Measurements from ENCODE around the gene ZC3H7B. TPM values are rescaled to one million over a fixed set of nuclear protein-coding genes. Genes with fewer than 3 reads are reported as not detected.

The ZC3H7B gene
- polyA plus RNA-seq, 2 of the 4 experiments (the other 2 are of a cell fraction): 12.4 to 22.8 TPM

DNA sequence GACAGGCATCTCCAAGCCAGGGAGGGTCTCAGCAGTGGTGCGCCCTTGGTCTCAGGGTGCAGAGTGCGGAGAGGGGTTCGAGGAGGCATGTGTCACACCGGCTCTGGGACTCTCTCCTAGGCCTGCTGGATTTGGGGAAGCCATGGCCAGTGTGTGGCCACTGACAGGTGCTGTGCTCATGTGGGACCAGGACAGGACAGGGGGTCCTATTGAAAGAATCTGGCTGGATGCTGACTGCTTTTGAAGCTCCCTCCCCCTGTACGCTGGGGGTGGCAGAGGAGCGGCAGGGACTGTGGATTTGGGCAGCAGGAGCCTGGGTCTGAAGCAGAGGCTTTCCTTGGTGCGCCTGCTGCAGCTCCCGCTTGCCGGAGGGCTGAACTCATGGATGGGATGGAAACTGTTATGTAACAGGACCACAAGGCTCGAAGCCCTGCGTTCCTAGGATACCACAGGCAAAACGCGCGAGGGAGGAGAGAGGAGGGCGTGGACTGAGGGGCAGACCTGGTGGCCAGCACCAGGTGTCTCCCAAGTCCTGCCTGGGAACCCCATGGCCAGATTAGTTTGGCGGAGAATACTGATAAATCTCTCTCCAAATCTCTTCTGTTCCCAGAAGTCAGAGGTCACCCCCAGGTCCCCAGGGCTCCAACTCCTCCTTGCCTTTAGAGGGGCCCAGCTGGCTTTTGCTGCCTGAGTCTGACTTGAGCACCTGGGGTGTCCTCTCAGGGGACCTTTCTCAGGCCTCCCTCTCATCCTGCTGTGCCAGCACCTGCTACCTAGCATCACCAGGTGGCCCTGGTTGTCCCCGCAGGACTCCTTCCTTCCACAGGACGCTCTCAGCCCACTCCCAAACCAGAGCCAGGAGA lies 66.6 kb downstream of the ZC3H7B start:
- ChIA-PET CTCF (interaction anchor here (0.5 to 1.1 kb wide), 2 partner anchors 23 to 58 kb away, joined by 3 read pairs; no protein-coding TSS in a partner anchor), POLR2A (interaction anchor here (1.3 kb wide), 1 partner anchor 13 kb away, joined by 7 read pairs; the partner anchor contains the start of gene TEF)
- FAIRE-seq (no peak), DNase-seq (ENCODE audit: low read depth in 1 of 2, low spot score in 1 of 2) (no peak), ATAC-seq (peak in 1 of 2 experiments; percentile 11; a peak in 1 of 6 replicates)
- peaks cover 8% of the 10 kb centered on the region; the same call in 2 of the 3 replicates for H3K4me1 ChIP-seq
- H3K4me3 ChIP-seq: no peak overlapping the region
- peak overlapping the region; percentile 37 for H3K4me2 ChIP-seq
- 92% methylated on average over 15 of the region's 18 CpGs for WGBS (ENCODE audit: missing lambda C conversion rate)
- peak overlapping the region in 1 of 2 experiments; percentile 67; a peak in 3 of 6 replicates for H3K27ac ChIP-seq
- no peaks in the 10 kb centered on the region for H3K9me3 ChIP-seq
- no peak for TF ChIP-seq SMC3 (IDR thresholded peaks at IDR 0.05)
- TF ChIP-seq SREBF2 (IDR thresholded peaks at IDR 0.05): no peak
- no peak for TF ChIP-seq TFCP2L1 (CRISPR knock-in tag; IDR thresholded peaks at IDR 0.05)
- TF ChIP-seq ZNF302 (CRISPR knock-in tag; IDR thresholded peaks at IDR 0.05): no peak
- TF ChIP-seq EP300 (IDR thresholded peaks at IDR 0.05): no peak
- no peak for TF ChIP-seq PHF8 (IDR thresholded peaks at IDR 0.05; ENCODE audit: borderline replicate concordance, low read depth)
- no peak for TF ChIP-seq KDM5A (IDR thresholded peaks at IDR 0.05)
- TF ChIP-seq, protein P1, sequence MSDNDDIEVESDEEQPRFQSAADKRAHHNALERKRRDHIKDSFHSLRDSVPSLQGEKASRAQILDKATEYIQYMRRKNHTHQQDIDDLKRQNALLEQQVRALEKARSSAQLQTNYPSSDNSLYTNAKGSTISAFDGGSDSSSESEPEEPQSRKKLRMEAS (IDR thresholded peaks at IDR 0.05): no peak
- no peak for TF ChIP-seq RFX5 (IDR thresholded peaks at IDR 0.05)
- TF ChIP-seq HEYL (CRISPR knock-in tag; IDR thresholded peaks at IDR 0.05): no peak
- TF ChIP-seq, protein P2, sequence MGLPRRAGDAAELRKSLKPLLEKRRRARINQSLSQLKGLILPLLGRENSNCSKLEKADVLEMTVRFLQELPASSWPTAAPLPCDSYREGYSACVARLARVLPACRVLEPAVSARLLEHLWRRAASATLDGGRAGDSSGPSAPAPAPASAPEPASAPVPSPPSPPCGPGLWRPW (IDR thresholded peaks at IDR 0.05): no peak
- no peak for TF ChIP-seq ZC3H11A (IDR thresholded peaks at IDR 0.05)
- no peak for TF ChIP-seq CHD4 (IDR thresholded peaks at IDR 0.05; ENCODE audit: borderline replicate concordance)
- TF ChIP-seq, protein P3, sequence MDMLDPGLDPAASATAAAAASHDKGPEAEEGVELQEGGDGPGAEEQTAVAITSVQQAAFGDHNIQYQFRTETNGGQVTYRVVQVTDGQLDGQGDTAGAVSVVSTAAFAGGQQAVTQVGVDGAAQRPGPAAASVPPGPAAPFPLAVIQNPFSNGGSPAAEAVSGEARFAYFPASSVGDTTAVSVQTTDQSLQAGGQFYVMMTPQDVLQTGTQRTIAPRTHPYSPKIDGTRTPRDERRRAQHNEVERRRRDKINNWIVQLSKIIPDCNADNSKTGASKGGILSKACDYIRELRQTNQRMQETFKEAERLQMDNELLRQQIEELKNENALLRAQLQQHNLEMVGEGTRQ (IDR thresholded peaks at IDR 0.05): no peak
- no peak for TF ChIP-seq POLR2AphosphoS2 (conservative IDR thresholded peaks at IDR 0.05; ENCODE audit: low read length)
- TF ChIP-seq CBX2 (IDR thresholded peaks at IDR 0.05; ENCODE audit: borderline replicate concordance, low read depth): no peak
- TF ChIP-seq FOSB (CRISPR knock-in tag; IDR thresholded peaks at IDR 0.05): no peak
- TF ChIP-seq EHMT2 (IDR thresholded peaks at IDR 0.05; ENCODE audit: low read depth): no peak
- TF ChIP-seq EHF (CRISPR knock-in tag; IDR thresholded peaks at IDR 0.05): no peak

DNA sequence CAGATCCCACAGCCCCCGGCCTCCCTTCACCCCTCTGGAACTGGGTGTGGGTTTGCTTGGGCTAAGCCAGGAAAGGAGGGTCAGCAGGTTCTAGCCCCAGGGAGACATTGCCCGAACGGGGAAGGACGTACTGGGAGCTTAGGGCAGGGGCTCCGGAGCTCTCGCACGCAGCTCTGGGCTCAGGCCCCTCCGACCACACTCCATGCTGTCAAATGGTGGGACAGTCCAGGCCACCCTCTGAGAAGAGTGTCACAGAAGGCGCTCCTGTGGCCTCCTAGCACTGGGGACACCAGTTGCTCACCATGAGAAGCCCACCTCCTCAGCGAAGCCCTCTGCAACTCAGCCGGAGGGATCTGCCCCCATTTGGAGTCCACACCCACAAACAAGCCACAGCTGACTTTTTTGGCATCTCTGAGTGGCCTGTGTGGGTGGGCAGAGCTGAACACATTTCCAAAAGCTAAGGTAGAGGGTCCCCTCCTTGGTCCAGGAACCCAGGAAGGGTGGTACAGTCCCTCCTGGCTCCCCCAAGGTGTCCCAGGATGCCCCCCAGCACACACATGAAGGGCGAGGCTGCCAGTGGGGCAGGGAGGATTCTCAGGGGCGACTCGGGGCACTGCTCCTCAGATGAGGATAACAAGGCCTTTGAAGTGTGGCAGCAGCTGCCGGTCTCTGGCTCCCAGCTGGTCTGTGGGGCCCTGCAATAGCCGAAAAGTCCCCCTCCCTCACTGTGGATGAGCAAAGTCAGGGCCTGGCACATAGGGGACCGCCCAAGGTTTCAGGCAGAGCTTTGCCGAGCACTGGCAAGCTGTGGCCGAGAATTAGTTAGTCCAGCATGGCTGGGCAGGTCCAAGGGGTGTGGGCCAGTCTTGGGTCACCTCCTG lies 67.5 kb downstream of the ZC3H7B start:
- FAIRE-seq: no peak
- Histone ChIP-seq H3K27ac (no peak overlapping the region), H3K4me1 (peaks cover 8% of the 10 kb centered on the region; the same call in 2 of the 3 replicates), H3K9me3 (no peaks in the 10 kb centered on the region), H3K4me3 (no peak overlapping the region), H3K4me2 (no peak overlapping the region)
- TF ChIP-seq HOXB13 (CRISPR knock-in tag; IDR thresholded peaks at IDR 0.05; ENCODE audit: low read depth): no peak
- no peak for TF ChIP-seq FOSB (CRISPR knock-in tag; IDR thresholded peaks at IDR 0.05)
- no peak for TF ChIP-seq BHLHE40 (IDR thresholded peaks at IDR 0.05; ENCODE audit: low read depth, low read length)
- no peak for TF ChIP-seq NPAS2 (CRISPR knock-in tag; IDR thresholded peaks at IDR 0.05; ENCODE audit: borderline replicate concordance)
- TF ChIP-seq, protein P1 (IDR thresholded peaks at IDR 0.05): no peak
- CTCF ChIA-PET: interaction anchor here (0.5 to 1.4 kb wide), 3 partner anchors 8 to 431 kb away, joined by 3 read pairs; no protein-coding TSS in a partner anchor
- POLR2A ChIA-PET: no interaction called here
- no peak for ATAC-seq
- 85% methylated on average over 13 of the region's 19 CpGs for WGBS (ENCODE audit: missing lambda C conversion rate)
- no peak for DNase-seq (ENCODE audit: low read depth in 1 of 2, low spot score in 1 of 2)

All from A549 (cell line).